Central memory CD4-positive, alpha-beta T cell (primary cell): Measurements from ENCODE around the gene SORCS2.

Experiments used
- DNase-seq: peaks from one replicate; pipeline ENCODE4 v3.0.0; 2022

The SORCS2 gene

GRCh38 chr4:7295197-7295910 is 103.0 kb downstream of the SORCS2 start:
- no peak for DNase-seq

GRCh38 chr4:7295911-7296660 is 103.7 kb downstream of the SORCS2 start:
- DNase-seq: no peak

- no peak for DNase-seq
These were observed 104.5 kb downstream of the SORCS2 start for GRCh38 chr4:7296661-7297335.

- DNase-seq: no peak
These were observed 105.0 kb downstream of the SORCS2 start for GRCh38 chr4:7297374-7297773.

GRCh38 chr4:7297881-7298280 is 105.5 kb downstream of the SORCS2 start:
- DNase-seq: no peak

GRCh38 chr4:7298619-7299009 is 106.3 kb downstream of the SORCS2 start:
- DNase-seq: no peak

- no peak for DNase-seq
These were observed 106.9 kb downstream of the SORCS2 start for GRCh38 chr4:7299010-7299907.

GRCh38 chr4:7299908-7300710 is 107.8 kb downstream of the SORCS2 start:
- no peak for DNase-seq

GRCh38 chr4:7300711-7301095 is 108.4 kb downstream of the SORCS2 start:
- no peak for DNase-seq

- no peak for DNase-seq
These were observed 108.9 kb downstream of the SORCS2 start for GRCh38 chr4:7301126-7301785.

GRCh38 chr4:7301846-7302630 is 109.7 kb downstream of the SORCS2 start:
- no peak for DNase-seq

- DNase-seq: no peak
These were observed 110.6 kb downstream of the SORCS2 start for GRCh38 chr4:7302781-7303404.

- no peak for DNase-seq
These were observed 111.2 kb downstream of the SORCS2 start for GRCh38 chr4:7303561-7303960.

GRCh38 chr4:7304436-7304835 is 112.1 kb downstream of the SORCS2 start:
- no peak for DNase-seq

- no peak for DNase-seq
These were observed 114.0 kb downstream of the SORCS2 start for GRCh38 chr4:7306021-7306965.

GRCh38 chr4:7306986-7307385 is 114.6 kb downstream of the SORCS2 start:
- no peak for DNase-seq

GRCh38 chr4:7307394-7308099 is 115.2 kb downstream of the SORCS2 start:
- DNase-seq: no peak

- no peak for DNase-seq
These were observed 116.8 kb downstream of the SORCS2 start for GRCh38 chr4:7309181-7309580.
